Activated CD4-positive, alpha-beta T cell treated with anti-CD3 and anti-CD28 coated beads, Interleukin-2, amount 50 U/mL, for 24 hours (primary cell): ENCODE measurements around the gene TXNDC15.

Source experiments
- DNase-seq, 2 donors: peaks; one replicate each; pipeline ENCODE4 v3.0.0-alpha.2; 2020; ENCODE audit warnings: low read depth in 1 of 2, low spot score in 1 of 2

TXNDC15 gene

GRCh38 chr5:134917070-134917815 is 43.1 kb downstream of the TXNDC15 start:
- no peak for DNase-seq

GRCh38 chr5:134918861-134919260 is 44.7 kb downstream of the TXNDC15 start:
- no peak for DNase-seq

- no peak for DNase-seq
These were observed 46.8 kb downstream of the TXNDC15 start for GRCh38 chr5:134920848-134921575.

GRCh38 chr5:134932508-134932907 is 58.3 kb downstream of the TXNDC15 start:
- no peak for DNase-seq

- no peak for DNase-seq
These were observed 60.0 kb downstream of the TXNDC15 start for GRCh38 chr5:134934202-134934601.

- no peak for DNase-seq
These were observed 61.8 kb downstream of the TXNDC15 start for GRCh38 chr5:134935711-134936602.

- DNase-seq = no peak
These were observed 63.4 kb downstream of the TXNDC15 start for GRCh38 chr5:134937526-134937925.

- no peak for DNase-seq
These were observed 63.9 kb downstream of the TXNDC15 start for GRCh38 chr5:134938030-134938429.

GRCh38 chr5:134939500-134939899 is 65.3 kb downstream of the TXNDC15 start:
- DNase-seq = no peak

- no peak for DNase-seq
These were observed 69.4 kb downstream of the TXNDC15 start for GRCh38 chr5:134943547-134943946.

- no peak for DNase-seq
These were observed 70.5 kb downstream of the TXNDC15 start for GRCh38 chr5:134944630-134945029.

GRCh38 chr5:134945041-134945440 is 70.9 kb downstream of the TXNDC15 start:
- no peak for DNase-seq

- no peak for DNase-seq
These were observed 74.7 kb downstream of the TXNDC15 start for GRCh38 chr5:134948911-134949310.

- no peak for DNase-seq
These were observed 75.1 kb downstream of the TXNDC15 start for GRCh38 chr5:134949316-134949715.
